CD4-positive, alpha-beta T cell treated with Interleukin-6 for 4 hours (primary cell): ENCODE data around the gene IYD.

Source experiments
- DNase-seq: peaks from one replicate; pipeline ENCODE4 v3.0.0-alpha.2; 2020; ENCODE audit warnings: mixed read lengths

Gene IYD

DNA sequence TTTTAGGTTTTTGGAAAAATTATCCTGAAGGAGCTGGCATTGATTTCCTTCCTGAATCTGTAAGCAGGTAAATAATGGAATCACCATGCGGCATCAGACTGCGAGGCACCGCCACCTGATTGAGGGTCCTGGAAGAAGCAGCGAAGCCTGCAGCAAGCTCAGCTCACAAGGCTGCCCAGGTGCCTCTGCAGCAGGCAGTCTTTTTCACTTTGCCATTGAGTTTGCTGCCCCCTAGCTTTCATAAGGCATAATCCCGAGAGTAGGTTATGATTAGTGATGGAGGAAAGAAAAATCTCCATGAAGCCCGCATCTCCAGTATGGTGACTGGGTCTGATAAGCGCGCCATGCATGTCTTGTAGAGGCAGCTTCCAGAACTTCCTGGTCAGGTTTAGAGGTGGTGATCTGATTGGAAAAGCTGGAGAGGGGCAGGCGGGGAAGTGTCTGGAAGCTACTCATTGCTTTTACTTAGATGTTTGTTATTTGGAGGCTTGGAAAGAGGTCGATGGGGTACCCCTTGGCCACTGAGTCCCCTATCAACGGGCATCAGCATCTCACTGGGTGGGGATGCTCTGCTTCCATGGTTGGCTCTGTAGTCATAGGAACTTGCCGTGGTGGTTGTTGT lies 26.7 kb downstream of the IYD start:
- DNase-seq = peak; percentile 4

DNA sequence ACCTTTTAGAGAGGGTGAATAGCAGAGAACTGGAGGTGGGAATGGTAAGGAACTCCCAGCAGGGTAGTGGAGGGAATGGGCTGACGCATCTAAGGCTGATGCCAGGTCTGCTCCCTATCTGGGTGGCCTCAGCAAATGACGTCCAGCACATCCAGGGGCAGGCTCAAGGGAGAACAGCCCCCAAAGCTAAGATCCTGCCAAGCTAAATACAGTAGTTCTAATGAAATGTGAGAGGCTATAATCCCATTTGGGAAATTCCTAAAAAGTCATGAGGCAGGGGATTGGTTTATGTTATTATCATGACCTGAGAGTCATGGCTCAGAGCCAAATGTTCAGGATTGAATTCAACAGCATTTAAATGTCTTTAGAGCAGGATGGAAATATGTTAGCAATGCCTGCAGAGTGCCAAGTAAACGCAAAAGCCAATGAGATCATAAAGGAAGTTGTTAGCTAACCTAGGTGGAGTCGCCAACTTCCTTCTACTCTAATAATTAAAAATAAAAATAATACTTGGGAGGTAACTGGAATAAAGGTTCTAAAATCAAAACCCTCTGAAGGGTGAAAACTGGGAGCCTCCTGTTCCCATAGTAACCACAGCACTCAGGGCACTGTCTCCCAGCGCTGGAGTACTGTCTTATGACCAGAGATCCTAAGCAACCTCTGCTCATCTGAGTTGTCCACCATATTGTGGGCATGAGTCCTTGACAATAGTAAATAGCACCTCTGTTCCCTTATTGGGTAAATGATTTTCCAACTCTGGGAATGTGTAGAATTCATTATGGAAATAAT lies 34.8 kb downstream of the IYD start:
- DNase-seq = no peak

DNA sequence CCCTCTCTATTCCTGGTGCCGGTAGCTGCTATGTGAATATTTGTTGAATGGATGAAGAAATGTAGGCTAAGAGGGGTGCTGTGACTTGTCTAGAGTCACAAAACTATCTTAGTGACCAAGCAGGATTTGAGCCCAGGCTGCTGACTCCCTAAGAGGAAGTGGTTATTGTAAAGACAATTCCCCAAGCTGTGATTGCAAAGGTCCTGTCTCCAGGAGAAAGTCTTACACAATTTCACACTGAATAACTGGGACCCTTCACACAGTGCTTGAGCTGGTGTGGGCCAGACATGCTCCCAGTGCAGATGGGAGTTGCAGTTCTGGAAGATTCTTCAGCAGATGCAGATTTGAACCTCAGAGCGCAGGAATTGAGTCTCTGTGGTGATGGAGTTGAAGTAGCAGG lies 38.1 kb downstream of the IYD start:
- no peak for DNase-seq

DNA sequence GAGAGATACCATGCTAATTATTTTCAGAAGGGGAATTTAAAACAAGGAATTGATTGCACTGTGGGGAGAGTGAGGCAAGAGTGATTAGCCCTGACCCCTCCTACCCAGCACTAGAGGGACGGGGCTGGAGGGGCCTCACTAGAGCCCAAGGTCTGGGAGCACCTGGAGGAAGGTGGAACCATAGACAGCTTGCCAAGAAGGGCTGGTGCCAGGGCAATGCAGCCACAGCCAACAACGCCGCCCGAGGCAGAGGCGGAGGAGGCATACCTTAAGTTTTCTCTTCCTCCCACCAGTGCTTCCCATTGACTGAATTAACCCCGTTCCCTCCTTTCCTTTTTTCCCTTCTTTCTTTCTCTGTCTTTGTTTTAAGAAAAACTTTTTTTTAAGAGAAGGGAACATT lies 40.0 kb downstream of the IYD start:
- DNase-seq = no peak

DNA sequence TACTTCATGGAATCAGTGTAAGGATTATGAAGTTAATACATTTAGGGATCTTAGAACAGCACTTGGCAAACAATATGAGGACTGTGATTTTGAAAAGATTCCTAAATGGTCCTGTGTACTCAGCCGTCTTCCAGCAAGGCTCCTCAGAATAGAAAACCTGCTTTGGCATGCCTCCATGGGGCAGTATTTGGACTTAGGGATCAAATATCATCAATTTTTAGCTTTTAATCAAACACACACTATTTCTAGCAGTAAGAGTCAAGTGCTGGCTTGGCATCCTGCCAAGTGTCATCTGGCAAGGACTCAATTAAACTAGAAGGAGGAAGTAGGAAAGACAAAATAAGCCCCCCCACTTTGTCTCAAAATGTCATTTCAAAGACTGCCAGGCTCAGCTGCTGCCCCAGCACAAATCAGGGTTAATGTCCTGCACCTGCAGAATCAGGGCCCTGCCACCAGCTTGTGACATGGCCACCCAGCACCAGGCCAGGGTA lies 40.8 kb downstream of the IYD start:
- DNase-seq = no peak

DNA sequence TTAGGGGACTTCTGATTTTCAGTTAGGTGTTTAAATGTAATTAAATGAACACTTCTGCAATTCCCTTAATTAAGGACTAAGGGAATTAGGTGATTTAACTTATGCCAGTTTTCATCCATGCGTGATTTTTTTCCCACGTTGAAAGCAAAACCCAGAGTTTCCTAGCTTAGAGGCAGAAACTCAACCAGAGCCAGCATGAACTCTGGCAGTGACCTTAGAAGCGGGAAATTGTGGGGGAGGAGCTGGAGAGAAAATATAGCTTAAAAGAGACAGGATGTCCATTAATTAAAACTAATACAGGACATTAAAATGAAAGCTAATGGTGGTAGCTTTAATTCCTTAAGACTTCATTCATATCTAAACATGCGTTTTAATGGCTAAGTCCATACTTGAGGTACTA lies 41.6 kb downstream of the IYD start:
- DNase-seq = no peak

DNA sequence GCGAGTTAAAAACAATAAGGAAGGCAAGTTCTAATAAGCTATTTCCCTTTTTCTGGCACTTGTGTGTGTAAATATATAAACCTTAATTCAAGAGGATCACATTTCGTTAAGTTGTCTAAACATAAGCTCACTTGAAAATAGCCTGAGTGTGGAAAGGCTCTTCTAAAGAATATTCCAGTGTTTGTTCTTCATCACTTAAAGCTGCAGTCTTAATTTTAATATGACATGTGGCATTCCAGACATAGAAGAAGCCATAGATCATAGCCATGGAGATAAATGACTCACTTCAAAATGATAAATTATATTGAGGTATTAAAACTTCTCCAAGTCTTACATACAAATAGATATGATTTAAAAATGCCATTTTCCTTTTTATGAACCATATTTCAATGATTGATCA lies 42.1 kb downstream of the IYD start:
- no peak for DNase-seq

DNA sequence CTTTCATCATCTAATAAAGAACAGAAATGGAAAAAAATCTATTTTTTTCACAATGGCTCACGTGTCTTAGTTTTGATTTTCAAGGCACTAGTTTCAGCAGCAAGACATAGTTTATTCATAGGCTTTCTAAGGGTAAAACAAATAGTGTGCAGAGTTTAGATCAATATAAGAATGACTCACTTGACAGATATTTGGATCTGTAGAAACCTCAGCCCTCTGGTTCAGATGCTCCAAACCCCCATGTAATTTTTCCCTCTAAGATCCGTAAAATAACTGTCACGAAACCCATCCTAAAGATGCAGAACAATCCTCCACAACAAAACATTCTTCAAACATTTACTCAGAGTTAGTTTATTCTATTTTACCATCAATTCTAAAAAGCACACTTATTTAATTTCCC lies 43.4 kb downstream of the IYD start:
- DNase-seq = no peak

DNA sequence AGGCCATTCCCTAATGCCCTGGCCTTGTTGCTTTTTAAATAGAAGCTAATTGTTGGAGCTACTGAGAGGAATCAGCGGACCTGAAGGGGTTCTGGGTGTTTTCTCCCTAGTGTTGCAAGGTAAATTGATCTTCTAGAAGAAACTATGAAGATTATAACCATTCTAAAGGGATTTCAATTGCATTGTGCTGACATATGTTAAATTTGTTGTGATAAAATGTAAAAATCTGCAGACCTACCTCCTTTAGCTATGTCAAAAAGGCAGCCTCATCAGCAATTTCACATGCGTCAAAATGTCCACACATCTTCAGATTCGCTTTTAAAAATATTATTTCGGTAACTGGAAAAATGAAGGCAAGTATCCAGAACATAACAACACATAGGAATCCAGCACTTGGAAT lies 44.4 kb downstream of the IYD start:
- DNase-seq = no peak

DNA sequence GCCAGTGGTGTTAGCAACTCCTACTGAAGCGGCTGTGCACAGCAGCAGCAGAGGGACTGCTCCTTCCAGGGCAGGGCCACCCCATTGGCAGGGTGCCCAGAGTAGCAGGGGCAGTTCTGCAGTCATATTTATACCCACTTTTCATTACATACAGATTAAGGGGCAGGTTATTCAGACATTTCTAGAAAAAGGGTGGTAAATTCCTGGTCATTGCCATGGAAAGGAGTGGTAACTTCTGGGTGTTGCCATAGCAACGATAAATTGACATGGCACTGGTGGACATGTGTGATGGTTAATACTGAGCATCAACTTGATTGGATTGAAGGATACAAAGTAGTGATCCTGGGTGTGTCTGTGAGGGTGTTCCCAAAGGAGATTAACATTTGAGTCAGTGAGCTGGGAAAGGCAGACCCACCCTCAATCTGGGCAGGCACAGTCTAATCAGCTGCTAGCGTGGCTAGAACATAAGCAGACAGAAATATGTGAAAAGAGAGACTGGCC lies 45.0 kb downstream of the IYD start:
- no peak for DNase-seq

DNA sequence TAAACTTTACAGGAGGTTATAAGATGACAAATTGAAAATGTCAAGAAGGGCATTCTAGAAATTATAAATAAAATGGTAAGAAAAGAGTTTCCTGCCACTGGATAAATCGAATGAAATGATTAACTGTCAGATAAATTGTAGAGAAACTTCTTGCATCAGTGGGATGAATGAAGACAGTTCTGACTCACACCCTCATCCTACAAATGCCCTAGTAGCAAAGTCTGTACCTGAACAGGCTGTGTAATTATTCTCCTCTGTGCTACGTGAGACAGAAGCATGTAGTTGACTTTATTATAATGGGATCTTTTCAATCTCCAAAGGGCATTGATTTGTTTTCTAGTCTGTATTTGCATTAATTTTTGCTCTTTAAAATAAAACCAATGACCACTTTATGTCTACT lies 47.3 kb downstream of the IYD start:
- DNase-seq = no peak

DNA sequence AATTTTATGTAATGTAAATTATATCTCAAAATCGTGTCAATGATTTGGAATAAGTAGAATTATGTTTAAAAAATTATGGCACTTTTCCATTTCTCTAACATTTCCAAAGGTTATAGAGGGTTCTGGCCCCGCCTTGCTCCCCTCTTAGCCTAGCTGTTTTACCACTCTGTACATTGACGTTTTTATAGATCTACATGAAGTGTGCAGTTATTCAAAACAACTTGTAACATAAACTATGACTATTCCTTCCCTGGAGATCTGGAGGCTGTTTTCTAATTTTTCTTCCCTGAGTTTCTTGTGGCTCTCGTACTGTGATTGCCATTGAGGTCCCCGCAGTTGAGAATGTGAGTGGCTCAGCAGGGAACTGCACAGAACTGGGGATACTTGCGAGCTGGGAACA lies 48.4 kb downstream of the IYD start:
- no peak for DNase-seq

DNA sequence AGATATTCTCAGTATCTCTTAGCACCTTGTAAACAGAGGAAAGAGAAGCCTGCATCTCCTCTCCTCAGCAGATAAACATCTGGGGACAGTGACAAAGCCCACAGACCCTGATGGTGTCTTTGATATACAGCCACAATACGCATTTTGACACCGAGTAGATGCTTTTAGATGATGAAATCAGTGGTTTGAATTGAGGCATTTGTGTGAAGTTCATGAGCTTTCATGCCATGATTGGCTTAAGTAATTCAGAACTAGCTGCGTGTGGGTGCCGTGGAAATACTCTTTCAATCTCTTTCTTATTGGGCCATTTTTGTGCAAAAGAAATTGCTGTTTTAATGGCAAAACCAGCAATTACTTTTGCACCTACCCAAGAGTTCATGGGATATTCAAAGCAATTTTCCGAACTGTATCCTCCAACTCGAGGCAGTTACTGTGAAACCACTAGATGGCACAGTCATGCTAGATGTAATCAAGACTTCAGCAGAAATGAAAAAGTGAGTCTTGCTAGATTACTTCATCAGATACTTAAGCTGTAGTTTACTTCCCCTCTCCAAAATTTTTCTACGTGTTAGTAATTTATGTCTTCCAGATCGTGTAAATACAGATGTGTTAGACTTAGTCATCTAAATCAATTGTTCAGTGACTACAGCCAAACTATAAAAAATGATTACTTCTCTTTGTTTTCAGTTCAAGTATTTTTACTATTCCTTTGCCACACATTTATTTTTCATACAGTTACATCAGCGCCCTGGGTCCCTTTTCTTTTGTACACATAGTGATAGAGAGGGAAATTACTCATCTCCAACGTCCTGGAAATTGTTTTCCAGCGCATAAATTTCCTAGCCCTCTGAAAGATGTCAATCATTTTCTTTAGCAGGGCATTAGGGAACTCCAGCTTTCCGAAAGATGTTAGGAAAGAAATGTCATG lies 49.4 kb downstream of the IYD start:
- DNase-seq = peak; percentile 10

DNA sequence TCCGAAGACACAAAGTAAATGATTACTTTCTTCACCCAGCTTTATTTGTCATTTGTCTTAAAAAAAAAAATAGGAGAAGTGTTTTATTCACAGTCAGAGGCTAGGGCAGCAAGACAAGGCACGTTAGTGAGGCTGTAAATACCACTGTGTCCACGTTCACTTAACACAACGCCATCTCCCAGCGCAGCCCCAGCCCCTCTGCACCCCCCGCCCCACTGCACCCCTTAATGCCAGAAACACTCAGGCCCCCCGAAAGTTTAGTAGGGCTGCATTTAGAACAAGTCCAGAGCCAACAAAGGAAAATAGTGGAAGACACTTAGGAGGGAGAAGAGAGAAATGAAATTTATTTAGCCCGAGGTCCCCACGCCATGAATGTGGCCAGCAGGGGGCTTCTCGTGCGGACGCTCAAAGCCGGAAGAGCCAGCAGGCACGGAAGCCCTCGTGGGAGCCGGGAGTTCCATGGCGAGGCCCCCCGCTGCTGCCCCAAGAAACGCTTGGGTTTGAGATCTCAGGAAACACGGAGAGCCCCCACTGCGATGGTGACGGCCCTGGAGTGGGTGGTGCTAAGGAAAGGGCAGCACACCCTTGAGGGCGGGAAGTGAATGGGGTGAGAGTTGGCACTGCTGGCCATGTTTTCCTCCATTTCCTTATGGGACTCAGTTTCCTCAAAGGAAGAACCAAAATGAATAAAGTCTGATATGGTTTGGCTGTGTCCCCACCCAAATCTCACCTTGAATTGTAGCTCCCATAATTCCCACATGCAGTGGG lies 50.2 kb downstream of the IYD start:
- DNase-seq = peak; percentile 63

DNA sequence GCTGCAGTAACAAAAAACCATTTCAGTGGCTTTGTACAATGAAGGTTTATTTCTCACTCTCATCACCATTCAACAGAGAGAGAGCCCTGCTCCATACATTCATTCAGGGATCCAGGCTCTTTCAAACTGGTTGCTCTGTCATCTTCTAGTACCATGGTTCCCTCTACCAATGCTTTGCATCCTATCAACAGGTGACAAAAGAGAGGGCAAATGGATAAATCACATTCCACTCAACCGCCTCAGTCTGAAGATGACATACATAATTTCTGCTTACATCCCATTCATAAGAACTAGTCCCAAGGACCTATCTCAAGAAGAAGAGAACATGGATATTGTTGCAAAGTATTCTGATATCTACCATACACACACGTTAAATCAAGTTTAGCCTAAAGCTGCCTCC lies 51.6 kb downstream of the IYD start:
- no peak for DNase-seq

DNA sequence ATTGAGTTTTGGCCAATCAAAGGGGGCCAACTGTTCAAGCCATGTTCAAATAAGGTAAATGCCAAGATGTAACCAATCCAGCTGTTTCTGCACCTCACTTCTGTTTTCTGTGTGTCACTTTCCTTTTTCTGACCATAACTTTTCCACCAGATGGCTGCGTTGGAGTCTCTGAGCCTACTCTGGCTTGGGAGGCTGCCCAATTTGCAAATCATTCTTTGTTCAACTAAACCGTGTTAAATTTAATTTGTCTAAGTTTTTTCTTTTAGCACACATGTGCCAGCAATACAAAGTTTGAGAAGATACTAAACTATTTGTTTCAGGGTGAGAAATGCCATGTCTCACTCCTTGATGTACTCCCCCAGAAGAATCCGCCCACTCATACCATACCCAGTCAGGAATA lies 52.1 kb downstream of the IYD start:
- no peak for DNase-seq

DNA sequence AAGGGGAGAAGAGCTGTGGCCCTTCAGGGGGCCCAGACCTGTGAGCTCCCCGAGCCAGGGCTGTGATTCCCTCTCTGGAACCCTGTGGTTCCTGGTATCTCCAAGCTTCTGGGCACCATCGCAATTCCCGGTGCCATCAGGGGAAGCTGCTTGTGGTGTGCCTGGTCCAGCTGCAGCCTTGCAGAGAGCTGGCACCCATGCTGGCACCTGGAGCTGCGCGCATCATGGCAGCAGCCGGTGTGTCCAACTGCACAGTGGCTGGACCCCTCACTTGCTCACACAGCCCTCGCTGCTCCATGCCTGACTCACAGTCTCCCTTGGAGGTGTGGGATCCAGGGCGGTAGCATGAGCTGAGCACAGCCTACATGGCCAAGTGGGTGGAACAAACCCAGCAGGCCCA lies 56.7 kb downstream of the IYD start:
- DNase-seq = no peak

DNA sequence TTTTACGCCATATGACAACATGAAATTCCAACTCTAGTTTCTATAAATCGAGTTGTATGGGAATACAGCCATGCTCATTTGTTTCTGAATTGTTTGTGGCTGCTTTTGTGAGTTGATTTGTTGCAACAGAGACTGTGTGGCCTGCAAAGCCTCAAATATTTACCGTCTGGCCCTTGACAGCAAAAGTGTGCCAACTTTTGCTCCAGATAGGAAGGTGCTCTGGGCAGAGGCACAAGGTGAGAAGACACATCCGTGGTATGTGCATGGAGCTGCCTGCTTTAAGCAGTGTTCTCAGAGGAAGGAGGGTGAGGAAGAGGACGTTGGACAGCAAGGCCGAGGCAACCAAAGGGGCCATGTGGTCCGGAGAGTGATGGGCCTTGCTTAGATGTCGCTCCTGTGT lies 57.4 kb downstream of the IYD start:
- DNase-seq = no peak

DNA sequence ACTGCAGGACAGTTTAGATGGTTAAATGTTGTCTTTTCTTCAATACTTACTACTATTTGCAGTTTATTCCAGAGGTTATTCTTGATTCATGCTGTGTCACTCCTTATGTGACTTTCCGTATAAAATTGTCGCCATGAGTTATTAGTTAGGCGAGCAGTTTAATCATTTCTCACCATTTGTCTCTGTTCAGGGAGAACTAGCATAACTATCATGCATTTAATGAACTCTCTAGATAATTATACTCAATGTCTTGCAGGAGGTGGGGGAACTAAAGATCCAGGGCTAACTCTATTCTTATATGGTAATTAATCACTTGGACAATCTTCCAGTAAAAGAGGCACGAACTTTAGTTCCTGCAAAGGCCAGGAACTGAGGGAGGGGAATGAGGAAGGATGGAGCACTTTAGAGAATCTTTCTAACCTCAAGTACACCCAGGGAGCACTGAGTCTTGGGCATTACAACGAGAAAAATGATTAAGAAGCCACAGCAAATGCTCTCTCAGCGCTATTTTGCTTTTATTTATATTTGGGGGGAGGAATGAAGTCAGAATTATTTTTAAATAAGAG lies 58.3 kb downstream of the IYD start:
- no peak for DNase-seq

DNA sequence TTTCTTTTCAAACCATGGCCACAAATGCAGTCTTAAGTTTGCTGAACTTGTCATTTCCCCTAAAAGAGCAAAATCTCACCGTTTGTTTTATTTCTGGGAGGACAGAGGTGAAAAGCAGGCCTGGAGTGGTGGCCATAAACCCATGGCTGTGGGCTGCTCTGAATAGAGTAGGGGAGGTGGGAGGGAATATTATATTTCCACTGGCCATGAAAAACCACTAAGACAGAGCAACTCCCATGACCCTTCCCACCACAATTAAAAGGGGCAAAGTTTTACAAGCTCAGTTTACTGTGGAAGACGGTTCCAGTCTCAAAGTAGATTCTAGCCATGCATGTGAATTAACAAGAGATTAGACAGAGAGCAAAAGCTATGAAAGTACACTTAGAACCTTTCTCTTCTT lies 59.0 kb downstream of the IYD start:
- DNase-seq = no peak

DNA sequence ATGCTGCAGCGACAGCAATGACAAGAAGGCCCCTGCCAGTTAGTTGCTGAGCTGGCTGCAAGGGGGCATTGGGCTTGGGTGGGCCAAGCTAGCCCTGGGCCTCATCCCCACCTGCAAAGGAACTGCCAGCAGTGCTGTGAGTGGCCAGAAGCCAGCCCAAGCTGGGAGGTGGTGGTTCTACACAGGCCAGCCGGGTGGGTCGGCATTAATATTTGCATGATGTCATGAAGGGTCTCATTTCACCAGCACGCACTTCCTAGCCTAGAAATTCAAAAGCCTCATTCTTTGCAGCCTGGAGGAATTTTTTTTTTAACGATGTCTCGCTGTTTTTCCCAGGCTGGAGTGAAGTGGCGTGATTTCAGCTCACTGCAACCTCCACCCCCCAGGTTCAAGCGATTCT lies 62.0 kb downstream of the IYD start:
- no peak for DNase-seq

DNA sequence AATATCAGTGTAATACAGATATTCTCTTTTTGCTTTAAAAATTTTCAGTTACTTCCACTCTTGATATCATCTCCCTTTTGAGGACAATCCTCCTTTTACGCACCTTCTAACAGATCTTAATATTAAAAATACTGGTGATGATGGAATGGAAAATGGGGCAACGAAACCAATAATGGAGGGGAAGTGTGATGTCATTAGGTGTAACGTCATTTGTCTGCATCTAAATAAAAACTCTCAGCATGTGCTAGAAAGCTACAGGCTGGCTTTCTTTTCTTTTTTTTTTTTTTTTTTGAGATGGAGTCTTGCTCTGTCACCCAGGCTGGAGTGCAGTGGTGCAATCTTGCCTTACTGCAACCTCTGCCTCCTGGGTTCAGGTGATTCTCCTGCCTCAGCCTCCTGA lies 66.5 kb downstream of the IYD start:
- DNase-seq = no peak
